Endothelial cell of umbilical vein (primary cell): Measurements from ENCODE around the gene PSPN. TPM values are rescaled to one million over a fixed set of nuclear protein-coding genes. Genes with fewer than 3 reads are reported as not detected.

Source experiments
- BruUV-seq: library from RNA; stranded (reverse); fragments of 400-500 nt; replicated peaks from 2 replicates; lab custom pipeline; 2021; lab: Mats Ljungman, UMichigan
- CTCF ChIA-PET: fragments of 300-600, 350-600 bp; sonication (Branson Sonifier 250); formaldehyde crosslinking; loops from one replicate; lab custom pipeline; 2021; ENCODE audit warnings: antibody characterized with exemption, inconsistent platforms; lab: Charles Lee
- POLR2A ChIA-PET: fragments of 300-600, 350-600 bp; sonication (Branson Sonifier 250); formaldehyde crosslinking; loops from one replicate; lab custom pipeline; 2021; ENCODE audit warnings: antibody characterized with exemption, inconsistent platforms; lab: Charles Lee
- DNase-seq: peaks from one replicate; pipeline ENCODE4 v3.0.0-alpha.2; 2011; ENCODE audit warnings: low read depth, low spot score
- FAIRE-seq: peaks from 2 replicates; lab custom pipeline; 2011; peaks lifted over from hg19 to GRCh38; lab: Jason Lieb, UNC
- H2AFZ ChIP-seq: 2 replicates; pipeline ENCODE4 v1.6.0; 2012; ENCODE audit warnings: low read depth, low read length, control low read depth, inconsistent platforms
- H3K27ac ChIP-seq: 2 replicates; pipeline ENCODE4 v1.5.1; 2011; ENCODE audit warnings: low read depth, mild to moderate bottlenecking, control low read depth, low read length, moderate library complexity; ENCODE audit not compliant: insufficient read depth
- H3K27me3 ChIP-seq, 2 experiments: 2 replicates each; pipeline versions ENCODE4 v1.6.0 to v1.6.1; 2011; ENCODE audit warnings: low read length in 2 of 2, mixed read lengths in 1 of 2; ENCODE audit not compliant: control insufficient read depth in 2 of 2, insufficient read depth in 2 of 2
- H3K36me3 ChIP-seq, 2 experiments: 2 replicates in 1 of 2; 3 replicates in 1 of 2; pipeline ENCODE4 v1.5.1; 2011; ENCODE audit warnings: low read length in 2 of 2, mild to moderate bottlenecking in 1 of 2, moderate library complexity in 1 of 2; ENCODE audit not compliant: control insufficient read depth in 2 of 2, insufficient read depth in 2 of 2; ENCODE audit errors: extremely low read depth in 1 of 2
- H3K4me1 ChIP-seq: 3 replicates; pipeline ENCODE4 v1.5.1; 2011; ENCODE audit warnings: mild to moderate bottlenecking, low read length; ENCODE audit not compliant: control insufficient read depth, insufficient read depth; ENCODE audit errors: extremely low read depth
- H3K4me2 ChIP-seq: 2 replicates; pipeline ENCODE4 v1.6.1; 2011; ENCODE audit warnings: low read length, control low read depth, mixed read lengths; ENCODE audit not compliant: insufficient read depth
- H3K4me3 ChIP-seq, 3 experiments: fragments of 200-600 bp in 1 of 3; sonication (generic), shearing (Covaris generic) in 1 of 3; replicated peaks in 1 of 3; 2 replicates each; pipeline ENCODE4 v1.5.1; 2011 to 2016; ENCODE audit warnings: control low read depth in 3 of 3, low read length in 3 of 3, mild to moderate bottlenecking in 2 of 3, inconsistent platforms in 1 of 3, low read depth in 1 of 3, moderate library complexity in 1 of 3; ENCODE audit not compliant: insufficient read depth in 1 of 3
- H3K79me2 ChIP-seq: 2 replicates; pipeline ENCODE4 v1.6.0; 2012; ENCODE audit warnings: low read length, inconsistent platforms; ENCODE audit not compliant: control insufficient read depth, insufficient read depth
- H3K9ac ChIP-seq: replicated peaks from 2 replicates; pipeline ENCODE3; 2011; ENCODE audit warnings: low read length, control low read depth; ENCODE audit not compliant: insufficient read depth; ENCODE audit errors: extremely low read depth
- H3K9me1 ChIP-seq: replicated peaks from 3 replicates; pipeline ENCODE4 v1.6.0; 2011; ENCODE audit warnings: mild to moderate bottlenecking, low read length; ENCODE audit not compliant: control insufficient read depth, insufficient read depth; ENCODE audit errors: extremely low read depth
- H3K9me3 ChIP-seq: replicated peaks from 2 replicates; pipeline ENCODE4 v1.5.1; 2012; ENCODE audit warnings: low read length, inconsistent platforms; ENCODE audit not compliant: control insufficient read depth, insufficient read depth
- H4K20me1 ChIP-seq: replicated peaks from 2 replicates; pipeline ENCODE3; 2011; ENCODE audit warnings: mild to moderate bottlenecking, low read length; ENCODE audit not compliant: control insufficient read depth, insufficient read depth; ENCODE audit errors: extremely low read depth
- EZH2 ChIP-seq: IDR thresholded peaks from 2 replicates; pipeline ENCODE4 v1.6.1; 2012; ENCODE audit warnings: borderline replicate concordance, low read depth, mild to moderate bottlenecking, moderate library complexity, low read length, inconsistent platforms; ENCODE audit not compliant: severe bottlenecking
- FOS ChIP-seq: IDR thresholded peaks from 2 replicates; pipeline ENCODE4 v1.6.1; 2011; ENCODE audit warnings: mild to moderate bottlenecking, low read length, moderate library complexity, borderline replicate concordance; ENCODE audit not compliant: insufficient read depth
- GATA2 ChIP-seq: IDR thresholded peaks from 2 replicates; pipeline ENCODE4 v1.7.0; 2011; ENCODE audit warnings: low read depth, mild to moderate bottlenecking, moderate library complexity, mixed read lengths, low read length; ENCODE audit not compliant: insufficient read length, insufficient read depth
- JUN ChIP-seq: IDR thresholded peaks from 2 replicates; pipeline ENCODE4 v1.6.1; 2011; ENCODE audit warnings: borderline replicate concordance, low read depth; ENCODE audit not compliant: insufficient read length, insufficient read depth
- MYC ChIP-seq: IDR thresholded peaks from one replicate; pipeline ENCODE4 v1.6.1; 2011; ENCODE audit warnings: mild to moderate bottlenecking, low read depth, low read length
- POLR2A ChIP-seq: IDR thresholded peaks from 2 replicates; pipeline ENCODE4 v1.6.1; 2012; ENCODE audit warnings: low read depth, mild to moderate bottlenecking, control low read depth, low read length
- POLR2AphosphoS5 ChIP-seq: IDR thresholded peaks from 2 replicates; pipeline ENCODE4 v1.6.1; 2012; ENCODE audit warnings: low read depth, mild to moderate bottlenecking, control low read depth, low read length, moderate library complexity; ENCODE audit not compliant: insufficient read depth
- dilution Hi-C: fragments of 300-500 bp; cut with MboI; formaldehyde crosslinking; loops from one replicate; pipeline ENCODE4 v1.15.0; 2019; ENCODE audit warnings: low sequenced_read_pairs; ENCODE audit not compliant: extremely low pct_ligation_motif_present
- intact Hi-C: fragments of 100-400 bp; cut with micrococcal nuclease; formaldehyde crosslinking; loops from one replicate; pipeline ENCODE4 v1.10.0; 2022
- polyA plus RNA-seq, 4 experiments: library from polyadenylated mRNA; depleted of rRNA in 3 of 4; stranded (reverse) in 3 of 4; unstranded in 1 of 4; fragments of >200 nt; gene quantifications; 2 replicates each; pipeline versions ENCODE4 v1.2.1 to v1.2.3, GENCODE V29; 2011 to 2012; ENCODE audit warnings: missing spikeins in 1 of 4
- total RNA-seq: library from RNA; stranded (reverse); gene quantifications from 2 replicates; pipeline ENCODE4 v1.2.3, GENCODE V29; 2021
- TF ChIP-seq, protein P1 (sequence below), 2 donors: IDR thresholded peaks; 1 replicate in 1 of 2; 2 replicates in 1 of 2; pipeline ENCODE4 v1.5.1; 2011; ENCODE audit warnings: low read length in 2 of 2, mild to moderate bottlenecking in 2 of 2, moderate library complexity in 2 of 2, control low read depth in 1 of 2, inconsistent platforms in 1 of 2, low read depth in 1 of 2; ENCODE audit not compliant: insufficient read depth in 1 of 2; ENCODE audit errors: extremely low read depth in 1 of 2
- TF ChIP-seq, protein P2 (sequence below): IDR thresholded peaks from 2 replicates; pipeline ENCODE4 v1.6.1; 2011; ENCODE audit not compliant: insufficient read depth, insufficient read length

The PSPN gene
- total and polyA plus RNA-seq, 2 donors (not counting 3 experiments of a cell fraction or from before 2014, with no cell fraction given): 0.84 to 1.0 TPM

DNA sequence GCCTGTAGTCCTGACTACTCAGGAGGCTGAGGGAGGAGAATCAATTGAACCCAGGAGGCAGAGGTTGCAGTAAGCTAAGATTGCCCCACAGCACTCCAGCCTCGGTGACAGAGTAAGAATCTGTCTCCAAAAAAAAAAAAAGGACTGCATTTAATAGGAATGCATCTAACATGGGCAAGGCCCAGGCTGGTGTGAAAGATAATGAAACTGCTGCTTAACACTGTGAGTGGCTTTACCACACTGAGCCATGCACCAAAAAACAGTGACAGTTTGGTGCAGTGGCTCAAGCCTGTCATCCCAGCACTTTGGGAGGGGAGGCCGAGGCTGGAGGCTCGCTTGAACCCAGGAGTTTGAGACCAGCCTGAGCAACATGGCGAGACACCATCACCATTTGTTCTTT, 8.6 kb upstream of the PSPN start:
- no peak overlapping the region for H3K27ac ChIP-seq
- H3K9me1 ChIP-seq: no peaks in the 10 kb centered on the region
- H3K36me3 ChIP-seq: peaks cover 15 to 62% of the 10 kb centered on the region in 2 experiments
- no peaks in the 10 kb centered on the region for H3K4me1 ChIP-seq
- H4K20me1 ChIP-seq: no peaks in the 10 kb centered on the region
- intact Hi-C loops (no loop called here), dilution Hi-C loops (no loop called here)
- ChIA-PET POLR2A (no interaction called here), CTCF (no interaction called here)
- H3K4me3 ChIP-seq: no peak overlapping the region
- TF ChIP-seq FOS: no peak
- TF ChIP-seq EZH2: no peak
- TF ChIP-seq MYC: no peak
- no peak for TF ChIP-seq GATA2
- TF ChIP-seq, protein P1, sequence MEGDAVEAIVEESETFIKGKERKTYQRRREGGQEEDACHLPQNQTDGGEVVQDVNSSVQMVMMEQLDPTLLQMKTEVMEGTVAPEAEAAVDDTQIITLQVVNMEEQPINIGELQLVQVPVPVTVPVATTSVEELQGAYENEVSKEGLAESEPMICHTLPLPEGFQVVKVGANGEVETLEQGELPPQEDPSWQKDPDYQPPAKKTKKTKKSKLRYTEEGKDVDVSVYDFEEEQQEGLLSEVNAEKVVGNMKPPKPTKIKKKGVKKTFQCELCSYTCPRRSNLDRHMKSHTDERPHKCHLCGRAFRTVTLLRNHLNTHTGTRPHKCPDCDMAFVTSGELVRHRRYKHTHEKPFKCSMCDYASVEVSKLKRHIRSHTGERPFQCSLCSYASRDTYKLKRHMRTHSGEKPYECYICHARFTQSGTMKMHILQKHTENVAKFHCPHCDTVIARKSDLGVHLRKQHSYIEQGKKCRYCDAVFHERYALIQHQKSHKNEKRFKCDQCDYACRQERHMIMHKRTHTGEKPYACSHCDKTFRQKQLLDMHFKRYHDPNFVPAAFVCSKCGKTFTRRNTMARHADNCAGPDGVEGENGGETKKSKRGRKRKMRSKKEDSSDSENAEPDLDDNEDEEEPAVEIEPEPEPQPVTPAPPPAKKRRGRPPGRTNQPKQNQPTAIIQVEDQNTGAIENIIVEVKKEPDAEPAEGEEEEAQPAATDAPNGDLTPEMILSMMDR (IDR thresholded peaks at IDR 0.05; ENCODE audit: extremely low read depth in 1 of 2, insufficient read depth in 1 of 2, low read depth in 1 of 2, low read length in 2 of 2): no peak
- TF ChIP-seq JUN: no peak
- TF ChIP-seq POLR2A: no peak
- TF ChIP-seq, protein P2, sequence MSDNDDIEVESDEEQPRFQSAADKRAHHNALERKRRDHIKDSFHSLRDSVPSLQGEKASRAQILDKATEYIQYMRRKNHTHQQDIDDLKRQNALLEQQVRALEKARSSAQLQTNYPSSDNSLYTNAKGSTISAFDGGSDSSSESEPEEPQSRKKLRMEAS: no peak
- no peak for TF ChIP-seq POLR2AphosphoS5
- no peaks in the 10 kb centered on the region for H3K27me3 ChIP-seq
- DNase-seq: no peak
- H3K9ac ChIP-seq: no peak overlapping the region
- no peaks in the 10 kb centered on the region for H3K9me3 ChIP-seq
- no peak overlapping the region for H2AFZ ChIP-seq
- no peak for FAIRE-seq
- no peak overlapping the region for H3K4me2 ChIP-seq
- no TSS peak for BruUV-seq
- H3K79me2 ChIP-seq: no peaks in the 10 kb centered on the region
